MM.1S (cell line): Measurements from ENCODE around the gene EML1.

Source experiments
- DNase-seq: peaks from one replicate; pipeline ENCODE4 v3.0.0-alpha.2; 2015
- H2AFZ ChIP-seq: fragments of 300-600 bp; sonication (generic); 2 replicates; pipeline ENCODE4 v1.6.0; 2016; ENCODE audit warnings: antibody characterized with exemption, low read length
- H3F3A ChIP-seq: fragments of 300-600 bp; sonication (generic); 2 replicates; pipeline ENCODE4 v1.6.1; 2016; ENCODE audit warnings: mild to moderate bottlenecking, antibody characterized with exemption, low read length, moderate library complexity, mixed read lengths; ENCODE audit not compliant: insufficient read depth
- H3K27ac ChIP-seq: fragments of 300-600 bp; sonication (generic); 2 replicates; pipeline ENCODE4 v1.5.1; 2016; ENCODE audit warnings: mild to moderate bottlenecking, low read length
- H3K27me3 ChIP-seq: fragments of 300-600 bp; sonication (generic); replicated peaks from 2 replicates; pipeline ENCODE4 v1.6.0; 2016; ENCODE audit warnings: low read length; ENCODE audit not compliant: insufficient read depth
- H3K36me3 ChIP-seq: fragments of 300-600 bp; sonication (generic); replicated peaks from 2 replicates; pipeline ENCODE4 v1.6.1; 2016; ENCODE audit warnings: mild to moderate bottlenecking, low read length, mixed read lengths; ENCODE audit not compliant: insufficient read depth
- H3K4me1 ChIP-seq: fragments of 300-600 bp; sonication (generic); 2 replicates; pipeline ENCODE4 v1.6.1; 2016; ENCODE audit warnings: low read length, mixed read lengths
- H3K4me2 ChIP-seq: fragments of 300-600 bp; sonication (generic); 2 replicates; pipeline ENCODE4 v1.6.0; 2016; ENCODE audit warnings: low read depth, low read length
- H3K4me3 ChIP-seq: fragments of 300-600 bp; sonication (generic); 2 replicates; pipeline ENCODE4 v1.5.1; 2016; ENCODE audit warnings: low read length, mixed read lengths
- H3K79me2 ChIP-seq: fragments of 300-600 bp; sonication (generic); 2 replicates; pipeline ENCODE4 v1.6.1; 2016; ENCODE audit warnings: mixed run types, low read length, mixed read lengths
- H3K9ac ChIP-seq: fragments of 300-600 bp; sonication (generic); 2 replicates; pipeline ENCODE4 v1.6.1; 2016; ENCODE audit warnings: low read length, mixed read lengths
- H3K9me2 ChIP-seq: fragments of 300-600 bp; sonication (generic); replicated peaks from 2 replicates; pipeline ENCODE4 v1.6.1; 2016; ENCODE audit warnings: mild to moderate bottlenecking, low read length, mixed read lengths; ENCODE audit not compliant: insufficient read depth
- H3K9me3 ChIP-seq: fragments of 300-600 bp; sonication (generic); replicated peaks from 2 replicates; pipeline ENCODE4 v1.6.1; 2016; ENCODE audit warnings: mild to moderate bottlenecking, low read length, mixed read lengths; ENCODE audit not compliant: insufficient read depth
- H4K20me1 ChIP-seq: fragments of 300-600 bp; sonication (generic); 2 replicates; pipeline ENCODE4 v1.6.1; 2016; ENCODE audit warnings: mild to moderate bottlenecking, low read length, moderate library complexity, mixed read lengths; ENCODE audit not compliant: insufficient read depth
- CTCF ChIP-seq: fragments of 300-600 bp; sonication (generic); IDR thresholded peaks from 2 replicates; pipeline ENCODE4 v1.5.1; 2016; ENCODE audit warnings: antibody characterized with exemption, low read length, mixed read lengths
- EZH2 ChIP-seq: fragments of 300-600 bp; sonication (generic); optimal IDR thresholded peaks from 2 replicates; pipeline ENCODE3; 2017; ENCODE audit warnings: low read depth, mild to moderate bottlenecking, antibody characterized with exemption, low read length, mixed read lengths
- EZH2phosphoT487 ChIP-seq: fragments of 300-600 bp; sonication (generic); IDR thresholded peaks from 2 replicates; pipeline ENCODE4 v1.6.1; 2018; ENCODE audit warnings: antibody characterized with exemption, low read length

Gene EML1

DNA sequence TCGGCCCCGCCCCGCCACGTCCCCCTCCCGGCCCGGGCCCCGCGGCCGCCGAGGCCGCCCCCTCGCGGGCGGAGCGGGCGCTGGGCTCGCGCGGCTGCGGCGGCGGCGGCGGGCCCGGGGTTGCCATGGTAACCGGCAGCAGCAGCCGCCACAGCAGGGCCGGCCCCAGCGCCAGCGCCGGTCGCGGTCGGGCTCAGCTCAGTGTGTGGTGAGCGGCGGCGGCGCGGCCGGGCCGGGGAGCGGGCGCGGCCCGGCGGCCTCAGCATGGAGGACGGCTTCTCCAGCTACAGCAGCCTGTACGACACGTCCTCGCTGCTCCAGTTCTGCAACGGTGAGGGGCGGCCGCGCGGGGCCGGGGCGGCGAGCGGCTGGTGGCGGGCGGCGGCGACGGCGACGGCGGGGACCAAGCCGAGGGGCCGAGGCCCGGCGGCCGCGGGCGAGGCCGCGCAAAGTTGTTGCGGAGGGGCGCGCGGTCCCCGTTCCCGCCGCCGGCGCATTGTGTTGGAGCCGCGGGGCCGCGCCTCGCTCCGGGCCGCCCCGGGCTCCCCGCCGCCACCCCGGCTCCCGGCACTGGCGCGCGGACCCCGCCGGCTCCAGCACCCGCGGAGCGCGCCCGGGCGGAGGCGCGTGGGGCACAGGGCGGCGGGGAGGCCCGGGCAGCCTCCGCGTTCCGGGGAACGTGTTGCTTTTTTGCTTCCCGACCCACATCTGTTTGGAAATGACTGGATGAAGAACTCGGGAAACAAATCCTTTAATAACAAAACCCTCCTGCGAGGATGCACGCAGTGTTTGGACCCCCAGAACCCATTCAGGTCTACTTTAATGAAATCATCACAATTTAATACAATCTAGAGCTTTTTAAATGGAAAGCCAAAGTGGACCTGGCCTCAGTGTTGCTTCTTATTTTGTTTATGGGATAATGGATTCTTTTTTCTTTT, at the start of gene EML1:
TSS of gene EML1 (plus strand) at position 201 of the 938 bp plus-strand sequence. CDS start at position 265, 64 bp downstream.
- H2AFZ ChIP-seq, result no peak within 1 kb of the TSS
- no peak for TF ChIP-seq EZH2
- TF ChIP-seq CTCF, result no peak
- no peak for TF ChIP-seq EZH2phosphoT487
- H3K9ac ChIP-seq, result no peak within 1 kb of the TSS; the same call in 1 of the 2 replicates

DNA sequence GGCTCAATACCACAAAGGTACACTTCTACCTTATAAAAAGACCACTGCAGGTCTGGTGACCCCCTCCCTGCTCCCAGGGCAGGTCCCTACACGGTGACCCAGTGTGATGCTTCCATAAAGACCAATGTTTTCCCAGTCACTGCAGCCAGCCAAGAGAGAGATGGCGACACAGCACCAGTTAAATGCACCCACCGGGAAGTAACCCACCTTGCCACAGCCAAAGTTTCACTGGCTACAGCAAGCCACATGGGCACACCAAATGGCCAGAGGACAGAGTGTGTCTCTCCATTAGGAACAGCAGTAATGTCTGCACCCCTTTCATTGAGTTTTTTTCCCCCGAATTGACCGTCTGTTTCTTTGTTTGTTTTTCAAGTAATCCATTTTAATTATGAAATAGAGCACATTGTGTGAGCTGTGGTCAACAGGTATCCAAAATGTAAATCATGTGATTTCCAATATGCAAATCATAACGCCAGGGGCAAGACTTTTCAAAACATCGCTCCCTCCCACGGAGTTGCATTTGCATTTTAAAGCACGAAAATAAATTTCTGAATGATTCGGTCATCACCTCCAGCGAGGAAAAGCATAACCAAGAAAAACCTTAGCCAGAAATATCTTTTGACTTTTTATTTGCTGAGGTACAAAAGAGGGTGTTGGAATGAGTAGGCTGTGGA, 48.9 kb upstream of the EML1 start:
- Histone ChIP-seq H3K9me2 (no peaks in the 10 kb centered on the region), H3K4me1 (no peaks in the 10 kb centered on the region), H3K36me3 (no peaks in the 10 kb centered on the region), H3K27ac (no peak overlapping the region), H3K27me3 (peaks cover 24% of the 10 kb centered on the region), H3K4me2 (no peak overlapping the region), H4K20me1 (no peaks in the 10 kb centered on the region), H3K9ac (no peak overlapping the region), H3K4me3 (no peak overlapping the region), H3K9me3 (no peaks in the 10 kb centered on the region), H3F3A (no peaks in the 10 kb centered on the region), H2AFZ (no peak overlapping the region), H3K79me2 (no peaks in the 10 kb centered on the region)
- no peak for DNase-seq
- no peak for TF ChIP-seq EZH2
- no peak for TF ChIP-seq CTCF
- no peak for TF ChIP-seq EZH2phosphoT487

More for the DNA sequence above, at the start of gene EML1:
- Histone ChIP-seq H3K79me2 (no peaks in the 10 kb centered on the region), H3K36me3 (no peaks in the 10 kb centered on the region), H3K27me3 (no peaks in the 10 kb centered on the region), H3K9me3 (no peaks in the 10 kb centered on the region), H4K20me1 (no peaks in the 10 kb centered on the region), H3K4me2 (peak within 1 kb of the TSS; percentile 59; the same call in 1 of the 2 replicates), H3K27ac (no peak within 1 kb of the TSS), H3F3A (no peaks in the 10 kb centered on the region), H3K4me3 (peak within 1 kb of the TSS; percentile 58), H3K9me2 (no peaks in the 10 kb centered on the region), H3K4me1 (peaks cover 4% of the 10 kb centered on the region; the same call in 1 of the 2 replicates)
- DNase-seq, result peak; percentile 79

GRCh38 chr14:99744873-99745224, 48.4 kb upstream of the EML1 start:
- Histone ChIP-seq H3K27me3 (peaks cover 24% of the 10 kb centered on the region), H3K4me3 (no peak overlapping the region), H3K9me2 (no peaks in the 10 kb centered on the region), H3K79me2 (no peaks in the 10 kb centered on the region), H3K4me2 (no peak overlapping the region), H3F3A (no peaks in the 10 kb centered on the region), H4K20me1 (no peaks in the 10 kb centered on the region), H3K9me3 (no peaks in the 10 kb centered on the region), H2AFZ (no peak overlapping the region), H3K4me1 (no peaks in the 10 kb centered on the region), H3K9ac (no peak overlapping the region), H3K27ac (no peak overlapping the region), H3K36me3 (no peaks in the 10 kb centered on the region)
- no peak for DNase-seq
- TF ChIP-seq CTCF (no peak), EZH2 (no peak), EZH2phosphoT487 (no peak)
